Hepatocyte (in vitro differentiated cells): ENCODE measurements around the gene CREB5. TPM values are rescaled to one million over a fixed set of nuclear protein-coding genes. Genes with fewer than 3 reads are reported as not detected.

Source experiments
- DNase-seq: peaks from one replicate; pipeline ENCODE4 v3.0.0-alpha.2; 2016; ENCODE audit warnings: low spot score
- H2AFZ ChIP-seq: fragments of 200-600 bp; sonication (generic); 2 replicates; pipeline ENCODE4 v1.6.0; 2016; ENCODE audit warnings: antibody characterized with exemption, mild to moderate bottlenecking
- H3K27ac ChIP-seq: fragments of 200-600 bp; sonication (generic); 2 replicates; pipeline ENCODE4 v1.5.1; 2016; ENCODE audit warnings: mild to moderate bottlenecking
- H3K27me3 ChIP-seq: fragments of 200-600 bp; sonication (generic); 2 replicates; pipeline ENCODE4 v1.6.1; 2016
- H3K36me3 ChIP-seq: fragments of 200-600 bp; sonication (generic); replicated peaks from 2 replicates; pipeline ENCODE4 v1.5.1; 2016; ENCODE audit warnings: low read depth; ENCODE audit not compliant: insufficient read depth
- H3K4me1 ChIP-seq: fragments of 200-600 bp; sonication (generic); 2 replicates; pipeline ENCODE4 v1.5.1; 2016; ENCODE audit warnings: mild to moderate bottlenecking, moderate library complexity; ENCODE audit not compliant: insufficient read depth
- H3K4me2 ChIP-seq: fragments of 200-600 bp; sonication (generic); 2 replicates; pipeline ENCODE4 v1.6.0; 2016
- H3K4me3 ChIP-seq: fragments of 200-600 bp; sonication (generic); 2 replicates; pipeline ENCODE4 v1.5.1; 2016; ENCODE audit warnings: mild to moderate bottlenecking
- H3K79me2 ChIP-seq: fragments of 200-600 bp; sonication (generic); 2 replicates; pipeline ENCODE4 v1.6.0; 2017; ENCODE audit warnings: mild to moderate bottlenecking
- H3K9me2 ChIP-seq: fragments of 200-600 bp; sonication (generic); replicated peaks from 2 replicates; pipeline ENCODE4 v1.6.0; 2017; ENCODE audit warnings: mild to moderate bottlenecking; ENCODE audit not compliant: insufficient read depth
- H3K9me3 ChIP-seq: fragments of 200-600 bp; sonication (generic); 2 replicates; pipeline ENCODE4 v1.5.1; 2016; ENCODE audit warnings: low read depth, mild to moderate bottlenecking
- H4K20me1 ChIP-seq: fragments of 200-600 bp; sonication (generic); 2 replicates; pipeline ENCODE4 v1.6.0; 2016; ENCODE audit warnings: mild to moderate bottlenecking; ENCODE audit not compliant: insufficient read depth, poor library complexity, severe bottlenecking
- EZH2 ChIP-seq: fragments of 200-600 bp; sonication (generic); IDR thresholded peaks from 2 replicates; pipeline ENCODE4 v1.6.1; 2016; ENCODE audit warnings: antibody characterized with exemption, mild to moderate bottlenecking, borderline replicate concordance
- EZH2phosphoT487 ChIP-seq: fragments of 200-600 bp; sonication (generic); IDR thresholded peaks from one replicate; pipeline ENCODE4 v1.6.1; 2018; ENCODE audit warnings: antibody characterized with exemption, mild to moderate bottlenecking, low read depth, moderate library complexity; ENCODE audit not compliant: unreplicated experiment, severe bottlenecking
- WGBS: methylation state at CpG from one replicate; pipeline ENCODE4 v1.1.6; 2016; ENCODE audit warnings: low lambda C conversion rate; ENCODE audit errors: missing lambda C conversion rate; 5-methylcytosine and 5-hydroxymethylcytosine counted together
- polyA plus RNA-seq: library from polyadenylated mRNA; unstranded; fragments of >200 nt; fragmentation: Nextera tagmentation; extraction: Ambion mirVana; gene quantifications from 2 replicates; pipeline ENCODE4 v1.2.1, GENCODE V29; 2016
- total RNA-seq: library from RNA; depleted of rRNA; stranded (reverse); fragments of >200 nt; gene quantifications from 2 replicates; pipeline ENCODE4 v1.2.3, GENCODE V29; 2014
- TF ChIP-seq, protein P1 (sequence below): fragments of 200-600 bp; sonication (generic); IDR thresholded peaks from 2 replicates; pipeline ENCODE4 v1.5.1; 2016; ENCODE audit warnings: antibody characterized with exemption, mild to moderate bottlenecking; ENCODE audit not compliant: poor library complexity

CREB5 gene
- total and polyA plus RNA-seq, 2 experiments from 2014 or later, result 14.0 to 27.9 TPM

DNA sequence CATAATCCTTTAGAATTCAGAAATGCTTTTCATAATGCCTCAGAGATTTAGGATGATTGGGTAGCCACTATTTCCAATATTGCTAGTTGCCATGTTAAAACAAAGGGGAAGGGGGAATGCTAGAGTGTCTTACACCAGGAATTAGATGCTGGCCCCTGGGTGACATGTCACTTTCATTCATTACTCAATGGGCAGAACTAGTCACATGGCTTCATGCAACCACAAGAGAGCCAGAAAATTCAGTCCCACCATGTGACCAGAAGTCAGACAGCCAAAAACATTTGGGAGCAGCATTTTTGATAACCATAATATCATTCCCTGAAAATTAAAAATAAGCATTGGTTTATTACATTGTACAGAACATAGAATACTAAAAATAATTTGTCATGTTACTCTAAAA is 81.2 kb downstream of the CREB5 start:
- Histone ChIP-seq H3K9me3 (no peaks in the 10 kb centered on the region), H3K9me2 (no peaks in the 10 kb centered on the region), H2AFZ (no peak overlapping the region), H3K4me2 (no peak overlapping the region), H3K27me3 (no peaks in the 10 kb centered on the region), H3K27ac (no peak overlapping the region), H4K20me1 (no peaks in the 10 kb centered on the region), H3K4me3 (no peak overlapping the region), H3K4me1 (no peaks in the 10 kb centered on the region), H3K79me2 (no peaks in the 10 kb centered on the region), H3K36me3 (no peaks in the 10 kb centered on the region)
- TF ChIP-seq, protein P1, sequence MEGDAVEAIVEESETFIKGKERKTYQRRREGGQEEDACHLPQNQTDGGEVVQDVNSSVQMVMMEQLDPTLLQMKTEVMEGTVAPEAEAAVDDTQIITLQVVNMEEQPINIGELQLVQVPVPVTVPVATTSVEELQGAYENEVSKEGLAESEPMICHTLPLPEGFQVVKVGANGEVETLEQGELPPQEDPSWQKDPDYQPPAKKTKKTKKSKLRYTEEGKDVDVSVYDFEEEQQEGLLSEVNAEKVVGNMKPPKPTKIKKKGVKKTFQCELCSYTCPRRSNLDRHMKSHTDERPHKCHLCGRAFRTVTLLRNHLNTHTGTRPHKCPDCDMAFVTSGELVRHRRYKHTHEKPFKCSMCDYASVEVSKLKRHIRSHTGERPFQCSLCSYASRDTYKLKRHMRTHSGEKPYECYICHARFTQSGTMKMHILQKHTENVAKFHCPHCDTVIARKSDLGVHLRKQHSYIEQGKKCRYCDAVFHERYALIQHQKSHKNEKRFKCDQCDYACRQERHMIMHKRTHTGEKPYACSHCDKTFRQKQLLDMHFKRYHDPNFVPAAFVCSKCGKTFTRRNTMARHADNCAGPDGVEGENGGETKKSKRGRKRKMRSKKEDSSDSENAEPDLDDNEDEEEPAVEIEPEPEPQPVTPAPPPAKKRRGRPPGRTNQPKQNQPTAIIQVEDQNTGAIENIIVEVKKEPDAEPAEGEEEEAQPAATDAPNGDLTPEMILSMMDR, result no peak
- TF ChIP-seq EZH2 (no peak), EZH2phosphoT487 (no peak)
- no peak for DNase-seq

DNA sequence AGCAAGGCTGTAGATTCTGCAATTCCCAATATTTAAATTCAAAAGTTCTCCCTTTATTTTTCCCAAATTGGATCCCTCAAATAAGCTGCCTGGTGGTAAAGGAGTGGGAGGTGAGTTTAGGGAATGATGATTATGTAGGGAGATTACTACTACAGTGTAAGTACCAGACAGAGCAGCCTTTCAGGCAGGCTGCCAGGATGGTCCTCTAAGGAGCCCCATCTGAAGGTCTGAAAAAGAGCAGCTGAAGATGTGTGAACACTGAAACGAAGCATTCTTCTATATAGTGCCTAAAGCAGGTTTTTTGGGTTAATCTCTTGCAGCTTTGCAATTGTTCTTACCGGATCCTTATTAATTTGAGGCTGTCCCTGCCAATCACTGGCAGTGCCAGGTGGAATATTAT is 84.7 kb downstream of the CREB5 start:
- Histone ChIP-seq H2AFZ (no peak overlapping the region), H3K4me1 (no peaks in the 10 kb centered on the region), H3K27ac (no peak overlapping the region), H3K4me2 (no peak overlapping the region), H4K20me1 (no peaks in the 10 kb centered on the region), H3K4me3 (no peak overlapping the region), H3K79me2 (no peaks in the 10 kb centered on the region), H3K9me2 (no peaks in the 10 kb centered on the region), H3K36me3 (no peaks in the 10 kb centered on the region), H3K9me3 (no peaks in the 10 kb centered on the region), H3K27me3 (no peaks in the 10 kb centered on the region)
- DNase-seq, result no peak
- 70% methylated on average over 2 of the region's 2 CpGs for WGBS
- TF ChIP-seq EZH2phosphoT487 (no peak), EZH2 (no peak)

DNA sequence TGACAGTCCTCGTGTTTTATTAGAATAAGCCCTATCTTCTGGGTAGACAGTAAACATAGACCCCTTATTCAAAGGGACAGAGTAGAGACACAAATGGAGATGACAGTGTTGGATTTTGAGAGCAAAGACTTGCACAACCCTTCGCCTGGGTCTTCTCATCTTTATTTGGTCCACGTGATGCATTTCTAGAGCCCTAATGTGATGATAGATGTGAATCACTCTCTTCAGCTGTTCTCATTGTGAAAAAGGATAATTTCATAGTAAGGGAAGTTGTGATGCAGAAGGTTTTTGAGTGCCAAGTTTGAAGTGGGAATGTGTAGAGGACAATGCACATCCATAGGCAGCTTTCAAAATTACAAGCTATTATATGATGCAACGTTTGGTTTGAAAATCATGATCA is 86.3 kb downstream of the CREB5 start:
- Histone ChIP-seq H4K20me1 (no peaks in the 10 kb centered on the region), H3K9me2 (no peaks in the 10 kb centered on the region), H3K4me1 (no peaks in the 10 kb centered on the region), H2AFZ (no peak overlapping the region), H3K27me3 (no peaks in the 10 kb centered on the region), H3K4me3 (no peak overlapping the region), H3K4me2 (no peak overlapping the region), H3K36me3 (no peaks in the 10 kb centered on the region), H3K27ac (no peak overlapping the region), H3K79me2 (no peaks in the 10 kb centered on the region), H3K9me3 (no peaks in the 10 kb centered on the region)
- WGBS, result 96% methylated on average over 4 of the region's 4 CpGs
- DNase-seq, result no peak
- no peak for TF ChIP-seq EZH2phosphoT487
- TF ChIP-seq EZH2, result no peak
- TF ChIP-seq, protein P1, result no peak

DNA sequence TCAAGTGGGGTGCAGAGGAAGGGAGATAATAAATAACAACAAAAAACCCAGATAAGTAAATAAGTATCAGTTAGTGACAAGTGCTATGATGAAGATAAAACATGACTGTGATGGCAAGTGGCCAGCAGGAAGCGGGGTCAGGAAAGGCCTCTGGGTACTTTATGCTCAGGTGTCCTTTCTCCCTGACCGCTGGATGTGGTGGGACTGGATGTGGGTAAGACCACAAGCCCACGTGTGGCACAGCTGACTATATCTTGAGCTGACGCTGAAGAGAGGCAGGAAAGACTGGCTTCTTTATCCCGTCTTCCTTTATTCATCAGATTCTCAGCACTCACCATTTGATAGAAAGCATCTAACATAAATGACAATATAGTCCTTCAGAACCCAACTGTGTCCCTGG is 87.8 kb downstream of the CREB5 start:
- Histone ChIP-seq H4K20me1 (no peaks in the 10 kb centered on the region), H3K4me2 (no peak overlapping the region), H3K9me3 (no peaks in the 10 kb centered on the region), H3K27me3 (no peaks in the 10 kb centered on the region), H3K27ac (no peak overlapping the region), H3K9me2 (no peaks in the 10 kb centered on the region), H3K4me1 (no peaks in the 10 kb centered on the region), H2AFZ (no peak overlapping the region), H3K79me2 (no peaks in the 10 kb centered on the region), H3K36me3 (no peaks in the 10 kb centered on the region), H3K4me3 (no peak overlapping the region)
- 75% methylated on average over 5 of the region's 5 CpGs for WGBS
- TF ChIP-seq, protein P1, result no peak
- TF ChIP-seq EZH2, result no peak
- no peak for TF ChIP-seq EZH2phosphoT487
- no peak for DNase-seq
